ENCODE measurements around the gene TARS3. TPM values are rescaled to one million over a fixed set of nuclear protein-coding genes. Genes with fewer than 3 reads are reported as not detected.
"Not testable (repeated sequence)": the region's sequence is repeated elsewhere in the genome, so short reads cannot be mapped to it uniquely, and the experiment has no call there.

The TARS3 gene
- total RNA-seq, 1 donor from 2014 or later: 21.5 TPM

GRCh38 chr15:101637038-101637437 lies 87.2 kb downstream of the TARS3 start:
- no peak overlapping the region for H3K27ac Mint-ChIP-seq
- no peak for TF ChIP-seq CTCF (IDR thresholded peaks at IDR 0.05; ENCODE audit: unreplicated experiment)
- peaks cover 6% of the 10 kb centered on the region for H3K36me3 Mint-ChIP-seq (ENCODE audit: insufficient read depth)
- H3K4me1 Mint-ChIP-seq (ENCODE audit: low read depth): peaks cover 5% of the 10 kb centered on the region
- no peaks in the 10 kb centered on the region for H3K27me3 Mint-ChIP-seq
- DNase-seq (ENCODE audit: low spot score, unreplicated experiment): no peak
- H3K9me3 Mint-ChIP-seq (ENCODE audit: low read depth): no peaks in the 10 kb centered on the region
- H3K4me3 Mint-ChIP-seq (ENCODE audit: low read depth): no peak overlapping the region

GRCh38 chr15:101635944-101636727 lies 88.1 kb downstream of the TARS3 start:
- Mint-ChIP-seq H3K4me1 (ENCODE audit: low read depth) (peaks cover 5% of the 10 kb centered on the region), H3K4me3 (ENCODE audit: low read depth) (no peak overlapping the region), H3K9me3 (ENCODE audit: low read depth) (no peaks in the 10 kb centered on the region), H3K27ac (no peak overlapping the region), H3K36me3 (ENCODE audit: insufficient read depth) (peaks cover 6% of the 10 kb centered on the region), H3K27me3 (no peaks in the 10 kb centered on the region)
- DNase-seq (ENCODE audit: low spot score, unreplicated experiment): no peak
- no peak for TF ChIP-seq CTCF (IDR thresholded peaks at IDR 0.05; ENCODE audit: unreplicated experiment)

- no peaks in the 10 kb centered on the region for H3K9me3 Mint-ChIP-seq (ENCODE audit: low read depth)
- H3K27me3 Mint-ChIP-seq: no peaks in the 10 kb centered on the region
- H3K4me1 Mint-ChIP-seq (ENCODE audit: low read depth): peaks cover 3% of the 10 kb centered on the region
- no peak for TF ChIP-seq CTCF (IDR thresholded peaks at IDR 0.05; ENCODE audit: unreplicated experiment)
- no peaks in the 10 kb centered on the region for H3K36me3 Mint-ChIP-seq (ENCODE audit: insufficient read depth)
- no peak for DNase-seq (ENCODE audit: low spot score, unreplicated experiment)
- H3K27ac Mint-ChIP-seq: peak overlapping the region; percentile 20
- no peak overlapping the region for H3K4me3 Mint-ChIP-seq (ENCODE audit: low read depth)
Measured at GRCh38 chr15:101633356-101633755, 90.9 kb downstream of the TARS3 start.

- Mint-ChIP-seq H3K9me3 (ENCODE audit: low read depth) (peaks cover 14% of the 10 kb centered on the region), H3K36me3 (ENCODE audit: insufficient read depth) (peaks cover 18% of the 10 kb centered on the region)
- H3K27me3 Mint-ChIP-seq; H3K27ac Mint-ChIP-seq; H3K4me1 Mint-ChIP-seq (ENCODE audit: low read depth); H3K4me3 Mint-ChIP-seq (ENCODE audit: low read depth); DNase-seq (ENCODE audit: low spot score, unreplicated experiment): not testable (repeated sequence)
Measured at GRCh38 chr15:101626729-101627128, 97.5 kb downstream of the TARS3 start.

GRCh38 chr15:101625980-101626379 lies 98.3 kb downstream of the TARS3 start:
- Mint-ChIP-seq H3K27ac (no peak overlapping the region), H3K4me3 (ENCODE audit: low read depth) (no peak overlapping the region), H3K9me3 (ENCODE audit: low read depth) (peaks cover 14% of the 10 kb centered on the region), H3K27me3 (no peaks in the 10 kb centered on the region), H3K4me1 (ENCODE audit: low read depth) (peaks cover 4% of the 10 kb centered on the region), H3K36me3 (ENCODE audit: insufficient read depth) (peaks cover 18% of the 10 kb centered on the region)
- DNase-seq (ENCODE audit: low spot score, unreplicated experiment): no peak
- no peak for TF ChIP-seq CTCF (IDR thresholded peaks at IDR 0.05; ENCODE audit: unreplicated experiment)

- no peak overlapping the region for H3K27ac Mint-ChIP-seq
- peaks cover 4% of the 10 kb centered on the region for H3K4me1 Mint-ChIP-seq (ENCODE audit: low read depth)
- peaks cover 14% of the 10 kb centered on the region for H3K9me3 Mint-ChIP-seq (ENCODE audit: low read depth)
- H3K4me3 Mint-ChIP-seq (ENCODE audit: low read depth): no peak overlapping the region
- no peaks in the 10 kb centered on the region for H3K27me3 Mint-ChIP-seq
- TF ChIP-seq CTCF (IDR thresholded peaks at IDR 0.05; ENCODE audit: unreplicated experiment): no peak
- no peak for DNase-seq (ENCODE audit: low spot score, unreplicated experiment)
- H3K36me3 Mint-ChIP-seq (ENCODE audit: insufficient read depth): peaks cover 18% of the 10 kb centered on the region
Measured at GRCh38 chr15:101625184-101625583, 99.1 kb downstream of the TARS3 start.
